Measurements from ENCODE around the gene DDX10. TPM values are rescaled to one million over a fixed set of nuclear protein-coding genes. Genes with fewer than 3 reads are reported as not detected.

The DDX10 gene
- total RNA-seq, 1 donor from 2014 or later = 21.1 TPM

GRCh38 chr11:108975026-108975425 is 310.2 kb downstream of the DDX10 start:
- Histone ChIP-seq H3K27me3 (ENCODE audit: low read depth) (no peaks in the 10 kb centered on the region), H3K4me3 (no peak overlapping the region), H3K36me3 (no peaks in the 10 kb centered on the region), H3K9me3 (no peaks in the 10 kb centered on the region), H3K4me1 (no peaks in the 10 kb centered on the region), H3K27ac (no peak overlapping the region)
- TF ChIP-seq CTCF (IDR thresholded peaks at IDR 0.05) = no peak
- DNase-seq (no peak), ATAC-seq (no peak)
- intact Hi-C loops (cut with DNase I) = no loop called here

DNA sequence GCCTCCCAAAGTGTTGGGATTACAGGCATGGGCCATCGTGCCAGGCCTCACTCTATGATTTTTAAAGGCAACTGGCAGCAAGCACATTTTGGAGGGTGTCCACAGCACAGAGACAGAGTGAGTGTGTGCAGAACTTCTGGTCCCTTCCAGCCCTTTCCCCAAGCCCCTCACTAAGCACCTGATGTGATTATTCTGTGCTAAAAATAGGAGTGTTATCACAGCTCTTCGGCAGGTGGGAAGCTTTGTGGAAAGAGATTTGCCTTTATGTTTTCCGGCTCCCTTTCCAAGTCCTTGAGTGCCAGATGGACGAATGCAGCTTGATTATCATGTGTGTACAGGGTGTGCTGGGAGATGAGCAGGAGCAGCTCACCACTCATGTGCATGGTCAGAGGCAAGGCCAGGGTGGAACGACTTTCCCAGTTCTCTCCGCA is 310.8 kb downstream of the DDX10 start:
- Histone ChIP-seq H3K9me3 (no peaks in the 10 kb centered on the region), H3K27me3 (ENCODE audit: low read depth) (no peaks in the 10 kb centered on the region), H3K27ac (no peak overlapping the region), H3K4me1 (no peaks in the 10 kb centered on the region), H3K36me3 (no peaks in the 10 kb centered on the region), H3K4me3 (no peak overlapping the region)
- intact Hi-C loops (cut with DNase I) = no loop called here
- no peak for ATAC-seq
- TF ChIP-seq CTCF (IDR thresholded peaks at IDR 0.05) = no peak
- DNase-seq = no peak

GRCh38 chr11:108983636-108984420 is 319.0 kb downstream of the DDX10 start:
- intact Hi-C loops (cut with DNase I) = no loop called here
- Histone ChIP-seq H3K36me3 (no peaks in the 10 kb centered on the region), H3K27ac (no peak overlapping the region), H3K4me3 (no peak overlapping the region), H3K27me3 (ENCODE audit: low read depth) (no peaks in the 10 kb centered on the region), H3K4me1 (no peaks in the 10 kb centered on the region), H3K9me3 (no peaks in the 10 kb centered on the region)
- no peak for TF ChIP-seq CTCF (IDR thresholded peaks at IDR 0.05)
- no peak for ATAC-seq
- DNase-seq = no peak

- intact Hi-C loops (cut with DNase I) = no loop called here
- H3K36me3 ChIP-seq = no peaks in the 10 kb centered on the region
- peaks cover 3% of the 10 kb centered on the region for H3K9me3 ChIP-seq
- H3K27me3 ChIP-seq (ENCODE audit: low read depth) = no peaks in the 10 kb centered on the region
- no peak overlapping the region for H3K27ac ChIP-seq
- no peak for DNase-seq
- no peak for TF ChIP-seq CTCF (IDR thresholded peaks at IDR 0.05)
- no peaks in the 10 kb centered on the region for H3K4me1 ChIP-seq
- no peak overlapping the region for H3K4me3 ChIP-seq
- no peak for ATAC-seq
Observed at GRCh38 chr11:108984523-108984922, 319.7 kb downstream of the DDX10 start.

DNA sequence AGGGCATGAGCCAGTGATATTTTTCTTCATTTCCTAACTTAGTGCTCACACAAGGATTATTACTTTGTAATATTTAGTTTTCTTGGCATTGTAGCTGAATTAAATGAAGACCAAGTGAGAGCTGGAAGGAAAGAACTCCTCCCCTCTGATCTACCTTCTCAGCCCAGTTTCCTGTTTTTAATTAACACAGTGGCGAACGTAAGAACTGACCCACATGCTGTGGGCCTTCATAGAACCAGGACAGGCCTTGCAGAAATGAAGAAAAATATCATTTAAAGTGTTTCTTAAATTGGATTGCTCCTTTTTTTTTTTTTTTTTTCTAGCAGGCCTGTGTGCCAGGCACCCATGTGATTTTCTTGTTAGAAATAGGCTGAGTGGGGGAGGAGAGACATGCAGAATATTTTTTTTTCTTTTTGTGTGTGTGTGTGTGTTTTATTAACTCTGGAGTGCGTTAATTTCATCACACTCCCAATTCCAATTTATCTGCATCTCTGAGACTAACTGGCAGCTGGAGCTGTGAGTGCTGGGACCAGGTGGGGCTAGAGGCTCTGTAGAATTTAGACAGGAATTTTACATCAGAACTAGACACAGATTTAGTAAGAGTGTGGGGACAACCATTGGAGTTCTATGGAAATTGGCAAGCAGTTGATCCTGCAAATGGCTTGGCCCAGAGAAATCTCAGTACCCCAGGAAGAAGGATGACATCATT is 320.5 kb downstream of the DDX10 start:
- no peaks in the 10 kb centered on the region for H3K27me3 ChIP-seq (ENCODE audit: low read depth)
- peaks cover 9% of the 10 kb centered on the region for H3K9me3 ChIP-seq
- no peaks in the 10 kb centered on the region for H3K36me3 ChIP-seq
- H3K27ac ChIP-seq = no peak overlapping the region
- no peaks in the 10 kb centered on the region for H3K4me1 ChIP-seq
- TF ChIP-seq CTCF (IDR thresholded peaks at IDR 0.05) = no peak
- DNase-seq (no peak), ATAC-seq (no peak)
- no peak overlapping the region for H3K4me3 ChIP-seq
- intact Hi-C loops (cut with DNase I) = no loop called here

Measured in lower lobe of right lung (tissue), 2 donors.